Fibroblast of lung (primary cell): ENCODE results near the gene CDKL5. TPM values are rescaled to one million over a fixed set of nuclear protein-coding genes. Genes with fewer than 3 reads are reported as not detected.

ENCODE experiments used
- DNase-seq, 2 donors: peaks; one replicate each; pipeline versions ENCODE4 v3.0.0 to v3.0.0-alpha.2; 2010; ENCODE audit warnings: low read depth in 2 of 2
- H2AFZ ChIP-seq: 2 replicates; pipeline ENCODE4 v1.5.1; 2012; ENCODE audit warnings: low read length, control low read depth, inconsistent platforms
- H3K27ac ChIP-seq: 2 replicates; pipeline ENCODE4 v1.5.1; 2011; ENCODE audit warnings: low read length, control low read depth; ENCODE audit not compliant: insufficient read depth
- H3K27me3 ChIP-seq: 2 replicates; pipeline ENCODE4 v1.5.1; 2011; ENCODE audit warnings: mild to moderate bottlenecking, low read length; ENCODE audit not compliant: control insufficient read depth, insufficient read depth
- H3K36me3 ChIP-seq: 2 replicates; pipeline ENCODE4 v1.5.1; 2011; ENCODE audit warnings: low read length; ENCODE audit not compliant: control insufficient read depth, insufficient read depth
- H3K4me1 ChIP-seq: 2 replicates; pipeline ENCODE4 v1.5.1; 2011; ENCODE audit warnings: low read length; ENCODE audit not compliant: control insufficient read depth, insufficient read depth; ENCODE audit errors: extremely low read depth
- H3K4me2 ChIP-seq: 2 replicates; pipeline ENCODE4 v1.5.1; 2011; ENCODE audit warnings: low read length, control low read depth; ENCODE audit not compliant: insufficient read depth; ENCODE audit errors: extremely low read depth
- H3K4me3 ChIP-seq, 4 experiments: fragments of 200-600 bp in 1 of 4; sonication (generic) in 1 of 4; replicated peaks in 1 of 4; 2 replicates each; pipeline ENCODE4 v1.5.1; 2011 to 2016; ENCODE audit warnings: low read length in 4 of 4, low read depth in 3 of 4, mild to moderate bottlenecking in 3 of 4, control low read depth in 2 of 4, inconsistent platforms in 1 of 4, mixed read lengths in 1 of 4; ENCODE audit not compliant: insufficient read depth in 1 of 4; ENCODE audit errors: control extremely low read depth in 1 of 4
- H3K79me2 ChIP-seq: 2 replicates; pipeline ENCODE4 v1.5.1; 2012; ENCODE audit warnings: mild to moderate bottlenecking, low read length, inconsistent platforms; ENCODE audit not compliant: control insufficient read depth, insufficient read depth
- H3K9ac ChIP-seq: 2 replicates; pipeline ENCODE4 v1.5.1; 2011; ENCODE audit warnings: mild to moderate bottlenecking, low read length, control low read depth; ENCODE audit not compliant: insufficient read depth
- H3K9me3 ChIP-seq: 2 replicates; pipeline ENCODE4 v1.5.1; 2012; ENCODE audit warnings: low read depth, low read length; ENCODE audit not compliant: control insufficient read depth, insufficient read depth
- H4K20me1 ChIP-seq: 2 replicates; pipeline ENCODE4 v1.5.1; 2011; ENCODE audit warnings: low read length; ENCODE audit not compliant: control insufficient read depth, insufficient read depth; ENCODE audit errors: extremely low read depth
- EZH2 ChIP-seq: IDR thresholded peaks from 2 replicates; pipeline ENCODE4 v1.5.1; 2012; ENCODE audit warnings: low read length, control low read depth, mild to moderate bottlenecking; ENCODE audit errors: missing control alignments
- polyA plus RNA-seq, 2 donors: library from polyadenylated mRNA; depleted of rRNA in 1 of 2; stranded (reverse) in 1 of 2; unstranded in 1 of 2; fragments of >200 nt; gene quantifications; 2 replicates each; pipeline ENCODE4 v1.2.1, GENCODE V29; 2011 to 2012; ENCODE audit warnings: missing spikeins in 1 of 2
- total RNA-seq: library from RNA; depleted of rRNA; stranded (reverse); fragments of >200 nt; gene quantifications from 2 replicates; pipeline ENCODE4 v1.2.1, GENCODE V29; 2014
- TF ChIP-seq, protein P1 (sequence below), 2 donors: IDR thresholded peaks in 1 of 2; conservative IDR thresholded peaks in 1 of 2; 1 replicate in 1 of 2; 2 replicates in 1 of 2; pipeline ENCODE4 v1.5.1; 2011 to 2012; ENCODE audit warnings: low read length in 2 of 2, control low read depth in 1 of 2, inconsistent platforms in 1 of 2, low read depth in 1 of 2, mild to moderate bottlenecking in 1 of 2

CDKL5 gene
- total and polyA plus RNA-seq, 2 donors (not counting 1 experiment from before 2014, with no cell fraction given) = 5.0 to 6.6 TPM

GRCh38 chrX:18534949-18535348, 109.5 kb downstream of the CDKL5 start:
- Histone ChIP-seq H3K4me1 (no peaks in the 10 kb centered on the region), H3K79me2 (no peaks in the 10 kb centered on the region), H3K9me3 (no peaks in the 10 kb centered on the region), H3K9ac (no peak overlapping the region), H3K27me3 (no peaks in the 10 kb centered on the region), H3K4me2 (no peak overlapping the region), H2AFZ (no peak overlapping the region), H3K4me3 (no peak overlapping the region), H3K27ac (no peak overlapping the region), H3K36me3 (no peaks in the 10 kb centered on the region), H4K20me1 (no peaks in the 10 kb centered on the region)
- no peak for DNase-seq
- no peak for TF ChIP-seq EZH2
- TF ChIP-seq, protein P1, sequence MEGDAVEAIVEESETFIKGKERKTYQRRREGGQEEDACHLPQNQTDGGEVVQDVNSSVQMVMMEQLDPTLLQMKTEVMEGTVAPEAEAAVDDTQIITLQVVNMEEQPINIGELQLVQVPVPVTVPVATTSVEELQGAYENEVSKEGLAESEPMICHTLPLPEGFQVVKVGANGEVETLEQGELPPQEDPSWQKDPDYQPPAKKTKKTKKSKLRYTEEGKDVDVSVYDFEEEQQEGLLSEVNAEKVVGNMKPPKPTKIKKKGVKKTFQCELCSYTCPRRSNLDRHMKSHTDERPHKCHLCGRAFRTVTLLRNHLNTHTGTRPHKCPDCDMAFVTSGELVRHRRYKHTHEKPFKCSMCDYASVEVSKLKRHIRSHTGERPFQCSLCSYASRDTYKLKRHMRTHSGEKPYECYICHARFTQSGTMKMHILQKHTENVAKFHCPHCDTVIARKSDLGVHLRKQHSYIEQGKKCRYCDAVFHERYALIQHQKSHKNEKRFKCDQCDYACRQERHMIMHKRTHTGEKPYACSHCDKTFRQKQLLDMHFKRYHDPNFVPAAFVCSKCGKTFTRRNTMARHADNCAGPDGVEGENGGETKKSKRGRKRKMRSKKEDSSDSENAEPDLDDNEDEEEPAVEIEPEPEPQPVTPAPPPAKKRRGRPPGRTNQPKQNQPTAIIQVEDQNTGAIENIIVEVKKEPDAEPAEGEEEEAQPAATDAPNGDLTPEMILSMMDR (conservative IDR thresholded peaks at IDR 0.05 in 1 of 2, IDR thresholded peaks at IDR 0.05 in 1 of 2; ENCODE audit: low read depth in 1 of 2, low read length in 2 of 2) = no peak

DNA sequence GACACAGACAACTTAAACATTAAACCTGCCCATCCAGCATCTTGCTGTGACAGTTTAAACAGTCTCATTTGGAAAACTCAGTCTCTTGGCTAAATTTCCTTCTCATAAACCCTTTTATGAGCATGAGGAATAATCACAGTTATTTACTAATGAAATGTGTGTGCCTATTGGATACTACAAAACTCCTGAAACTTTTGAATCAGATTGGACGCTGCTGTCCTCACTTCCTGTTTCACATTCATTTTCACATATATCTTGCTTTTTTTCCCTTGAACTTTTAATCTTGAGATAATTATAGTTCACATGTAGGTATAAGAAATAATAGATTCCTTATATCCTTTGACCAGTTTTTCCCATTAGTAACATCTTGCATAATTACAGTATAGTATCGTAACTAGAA, 111.7 kb downstream of the CDKL5 start:
- Histone ChIP-seq H3K79me2 (no peaks in the 10 kb centered on the region), H3K4me1 (no peaks in the 10 kb centered on the region), H3K9ac (no peak overlapping the region), H3K27ac (no peak overlapping the region), H2AFZ (no peak overlapping the region), H3K4me3 (no peak overlapping the region), H4K20me1 (no peaks in the 10 kb centered on the region), H3K9me3 (no peaks in the 10 kb centered on the region), H3K36me3 (no peaks in the 10 kb centered on the region), H3K4me2 (no peak overlapping the region), H3K27me3 (no peaks in the 10 kb centered on the region)
- no peak for DNase-seq
- TF ChIP-seq EZH2 = no peak
- TF ChIP-seq, protein P1 (conservative IDR thresholded peaks at IDR 0.05 in 1 of 2, IDR thresholded peaks at IDR 0.05 in 1 of 2; ENCODE audit: low read depth in 1 of 2, low read length in 2 of 2) = no peak

DNA sequence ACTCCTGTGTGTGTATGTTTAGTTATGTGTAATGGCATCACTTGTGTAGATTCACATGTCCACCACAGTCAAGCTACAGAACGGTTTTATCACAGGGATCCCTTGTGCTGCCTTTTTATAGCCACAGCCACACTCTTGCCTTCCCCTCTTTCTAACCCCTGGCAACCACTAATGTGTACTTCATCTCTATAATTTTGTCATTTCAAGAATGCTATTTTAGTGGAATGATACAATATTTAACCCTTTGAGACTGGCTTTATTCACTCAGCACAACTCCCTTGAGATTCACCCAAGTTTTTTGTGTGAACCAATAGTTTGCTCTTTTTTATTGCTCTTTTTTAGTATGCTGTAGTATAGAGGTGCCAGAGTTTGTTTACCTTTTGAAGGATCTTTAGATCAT, 112.1 kb downstream of the CDKL5 start:
- H2AFZ ChIP-seq = no peak overlapping the region
- H3K27me3 ChIP-seq = no peaks in the 10 kb centered on the region
- H3K27ac ChIP-seq = no peak overlapping the region
- H4K20me1 ChIP-seq = no peaks in the 10 kb centered on the region
- no peaks in the 10 kb centered on the region for H3K9me3 ChIP-seq
- no peak for DNase-seq
- H3K4me2 ChIP-seq = no peak overlapping the region
- no peak for TF ChIP-seq EZH2
- TF ChIP-seq, protein P1 (conservative IDR thresholded peaks at IDR 0.05 in 1 of 2, IDR thresholded peaks at IDR 0.05 in 1 of 2; ENCODE audit: low read depth in 1 of 2, low read length in 2 of 2) = no peak
- no peak overlapping the region for H3K9ac ChIP-seq
- no peaks in the 10 kb centered on the region for H3K36me3 ChIP-seq
- H3K79me2 ChIP-seq = no peaks in the 10 kb centered on the region
- H3K4me1 ChIP-seq = no peaks in the 10 kb centered on the region
- H3K4me3 ChIP-seq = no peak overlapping the region
